Loucy (cell line): ENCODE data around the gene KIF20B.

ENCODE experiments used
- H2AFZ ChIP-seq: fragments of 200-600 bp; sonication (generic); 2 replicates; pipeline ENCODE4 v1.6.0; 2016; ENCODE audit warnings: antibody characterized with exemption, mild to moderate bottlenecking, low read length, moderate library complexity
- H3F3A ChIP-seq: fragments of 200-600 bp; 2 replicates; pipeline ENCODE4 v1.6.0; 2016; ENCODE audit warnings: antibody characterized with exemption, low read depth, mild to moderate bottlenecking
- H3K27me3 ChIP-seq: fragments of 200-600 bp; sonication (generic); 2 replicates; pipeline ENCODE4 v1.6.1; 2014; ENCODE audit warnings: low read length, mild to moderate bottlenecking; ENCODE audit not compliant: insufficient read depth, poor library complexity, severe bottlenecking
- H3K36me3 ChIP-seq: fragments of 200-600 bp; sonication (generic); 2 replicates; pipeline ENCODE4 v1.6.1; 2016; ENCODE audit warnings: low read length; ENCODE audit not compliant: insufficient read depth
- H3K4me1 ChIP-seq: fragments of 200-600 bp; sonication (generic); 2 replicates; pipeline ENCODE4 v1.5.1; 2014; ENCODE audit warnings: low read length, mild to moderate bottlenecking; ENCODE audit not compliant: insufficient read depth, poor library complexity, severe bottlenecking
- H3K4me2 ChIP-seq: fragments of 200-600 bp; sonication (generic); 2 replicates; pipeline ENCODE4 v1.6.0; 2014; ENCODE audit warnings: antibody characterized with exemption, low read length, low read depth, mild to moderate bottlenecking; ENCODE audit not compliant: poor library complexity, severe bottlenecking
- H3K4me3 ChIP-seq: fragments of 200-600 bp; sonication (generic); 2 replicates; pipeline ENCODE4 v1.5.1; 2014; ENCODE audit warnings: low read length, mild to moderate bottlenecking, mixed read lengths; ENCODE audit not compliant: poor library complexity, severe bottlenecking
- H3K79me2 ChIP-seq: fragments of 200-600 bp; sonication (generic); 2 replicates; pipeline ENCODE4 v1.6.1; 2014; ENCODE audit warnings: low read length; ENCODE audit not compliant: insufficient read depth
- H3K9ac ChIP-seq: fragments of 200-600 bp; sonication (generic); 2 replicates; pipeline ENCODE4 v1.6.0; 2014; ENCODE audit warnings: mild to moderate bottlenecking, low read depth, low read length, moderate library complexity; ENCODE audit not compliant: poor library complexity, severe bottlenecking
- H3K9me2 ChIP-seq: fragments of 200-600 bp; sonication (generic); replicated peaks from 2 replicates; pipeline ENCODE4 v1.6.1; 2016; ENCODE audit warnings: low read depth, low read length, mixed read lengths
- H3K9me3 ChIP-seq: fragments of 200-600 bp; sonication (generic); 2 replicates; pipeline ENCODE4 v1.6.1; 2014; ENCODE audit warnings: mild to moderate bottlenecking, antibody characterized with exemption, low read length, low read depth; ENCODE audit not compliant: insufficient read depth
- H4K20me1 ChIP-seq: fragments of 200-600 bp; sonication (generic); 2 replicates; pipeline ENCODE4 v1.6.0; 2014; ENCODE audit warnings: antibody characterized with exemption, low read length, mild to moderate bottlenecking; ENCODE audit not compliant: insufficient read depth, poor library complexity, severe bottlenecking
- CTCF ChIP-seq: fragments of 200-600 bp; sonication (generic); conservative IDR thresholded peaks from 2 replicates; pipeline ENCODE4 v1.5.1; 2014; ENCODE audit warnings: mild to moderate bottlenecking, antibody characterized with exemption, low read length
- EZH2phosphoT487 ChIP-seq: fragments of 200-600 bp; IDR thresholded peaks from 2 replicates; pipeline ENCODE4 v1.6.1; 2018; ENCODE audit warnings: antibody characterized with exemption, mild to moderate bottlenecking, moderate library complexity, borderline replicate concordance

Gene KIF20B

GRCh38 chr10:89810908-89811525 lies 109.6 kb downstream of the KIF20B start:
- Histone ChIP-seq H3K9ac (no peak overlapping the region), H3K9me3 (no peaks in the 10 kb centered on the region), H4K20me1 (no peaks in the 10 kb centered on the region), H3K36me3 (no peaks in the 10 kb centered on the region), H3F3A (no peaks in the 10 kb centered on the region), H3K9me2 (no peaks in the 10 kb centered on the region), H3K4me3 (no peak overlapping the region), H3K4me2 (no peak overlapping the region), H3K4me1 (no peaks in the 10 kb centered on the region), H3K27me3 (no peaks in the 10 kb centered on the region), H3K79me2 (no peaks in the 10 kb centered on the region), H2AFZ (no peak overlapping the region)
- no peak for TF ChIP-seq EZH2phosphoT487
- no peak for TF ChIP-seq CTCF

GRCh38 chr10:89813546-89813945 lies 112.2 kb downstream of the KIF20B start:
- Histone ChIP-seq H3K9me3 (no peaks in the 10 kb centered on the region), H3K27me3 (no peaks in the 10 kb centered on the region), H3F3A (no peaks in the 10 kb centered on the region), H3K4me2 (no peak overlapping the region), H3K9me2 (no peaks in the 10 kb centered on the region), H3K79me2 (no peaks in the 10 kb centered on the region), H2AFZ (no peak overlapping the region), H3K4me1 (no peaks in the 10 kb centered on the region), H3K4me3 (no peak overlapping the region), H3K36me3 (no peaks in the 10 kb centered on the region), H4K20me1 (no peaks in the 10 kb centered on the region), H3K9ac (no peak overlapping the region)
- no peak for TF ChIP-seq CTCF
- TF ChIP-seq EZH2phosphoT487 = no peak

DNA sequence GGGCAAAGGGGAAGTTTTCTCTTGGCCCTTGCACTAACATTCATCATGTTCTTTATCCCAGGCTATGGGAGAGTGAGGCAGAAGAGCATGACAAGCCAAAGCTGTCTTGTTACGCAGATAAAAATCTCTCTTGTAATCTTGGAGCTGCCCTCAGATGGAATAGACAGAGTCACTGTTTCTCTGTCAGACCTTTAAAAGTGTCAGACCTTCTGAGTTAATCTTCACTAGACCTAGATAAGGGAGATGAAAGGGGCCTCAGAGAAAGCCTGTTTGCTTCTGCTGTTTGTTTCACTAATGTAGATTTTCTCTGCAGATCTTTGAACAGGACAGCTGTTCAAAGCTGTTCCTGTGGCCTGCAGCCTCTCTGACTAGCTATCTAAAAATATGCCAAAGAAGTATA lies 112.9 kb downstream of the KIF20B start:
- Histone ChIP-seq H3K4me3 (no peak overlapping the region), H3K9me3 (no peaks in the 10 kb centered on the region), H3K9me2 (no peaks in the 10 kb centered on the region), H2AFZ (no peak overlapping the region), H3K27me3 (no peaks in the 10 kb centered on the region), H3F3A (no peaks in the 10 kb centered on the region), H3K36me3 (no peaks in the 10 kb centered on the region), H4K20me1 (no peaks in the 10 kb centered on the region), H3K9ac (no peak overlapping the region), H3K4me1 (no peaks in the 10 kb centered on the region), H3K79me2 (no peaks in the 10 kb centered on the region), H3K4me2 (no peak overlapping the region)
- TF ChIP-seq EZH2phosphoT487 = no peak
- TF ChIP-seq CTCF = no peak
